Caco-2 (cell line): Measurements from ENCODE around the gene LATS2. TPM values are rescaled to one million over a fixed set of nuclear protein-coding genes. Genes with fewer than 3 reads are reported as not detected.

Source experiments
- Bru-seq: library from RNA; stranded (reverse); fragments of 400-500 nt; gene quantifications from one replicate; lab custom pipeline; 2021; lab: Mats Ljungman, UMichigan
- BruChase-seq, 2 experiments: library from RNA; stranded (reverse); fragments of 400-500 nt; gene quantifications; one replicate each; lab custom pipeline; 2021; lab: Mats Ljungman, UMichigan
- BruUV-seq: library from RNA; stranded (reverse); fragments of 400-500 nt; replicated peaks from 2 replicates; lab custom pipeline; 2021; lab: Mats Ljungman, UMichigan
- CTCF ChIA-PET: fragments of 300-600 bp; sonication (Branson Sonifier 250); formaldehyde crosslinking; loops from one replicate; lab custom pipeline; 2022; ENCODE audit warnings: antibody characterized with exemption; lab: Charles Lee
- POLR2A ChIA-PET: fragments of 300-600 bp; sonication (Branson Sonifier 250); formaldehyde crosslinking; loops from one replicate; lab custom pipeline; 2022; ENCODE audit warnings: antibody characterized with exemption; lab: Charles Lee
- DNase-seq, 2 experiments: peaks; one replicate each; pipeline versions ENCODE4 v3.0.0 to v3.0.0-alpha.2; 2020 to 2022
- H3K27me3 ChIP-seq: replicated peaks from 2 replicates; pipeline ENCODE4 v1.6.0; 2011; ENCODE audit warnings: low read length; ENCODE audit not compliant: control insufficient read depth, insufficient read depth
- H3K36me3 ChIP-seq: 2 replicates; pipeline ENCODE4 v1.5.1; 2011; ENCODE audit warnings: low read length; ENCODE audit not compliant: control insufficient read depth, insufficient read depth
- H3K4me1 ChIP-seq: fragments of 250-450 bp; sonication (Bioruptor Pico); 2 replicates; pipeline ENCODE4 v1.5.1; 2020; ENCODE audit warnings: mild to moderate bottlenecking
- H3K4me3 ChIP-seq: 2 replicates; pipeline ENCODE4 v1.5.1; 2011; ENCODE audit warnings: low read depth, mild to moderate bottlenecking, control low read depth, low read length
- H3K9me3 ChIP-seq: fragments of 250-450 bp; sonication (Bioruptor Pico); 2 replicates; pipeline ENCODE4 v1.5.1; 2020; ENCODE audit warnings: mild to moderate bottlenecking, moderate library complexity
- H3K27ac Mint-ChIP-seq: one replicate; pipeline ENCODE4 v1.8.0; 2022; ENCODE audit warnings: mixed read lengths; ENCODE audit not compliant: unreplicated experiment
- H3K27me3 Mint-ChIP-seq: one replicate; pipeline ENCODE4 v1.8.0; 2022; ENCODE audit warnings: mixed read lengths; ENCODE audit not compliant: insufficient read depth, unreplicated experiment
- H3K36me3 Mint-ChIP-seq: one replicate; pipeline ENCODE4 v1.8.0; 2022; ENCODE audit warnings: mild to moderate bottlenecking, mixed read lengths; ENCODE audit not compliant: insufficient read depth, unreplicated experiment
- H3K4me1 Mint-ChIP-seq: one replicate; pipeline ENCODE4 v1.8.0; 2022; ENCODE audit warnings: low read depth, mixed read lengths; ENCODE audit not compliant: unreplicated experiment
- H3K4me3 Mint-ChIP-seq: one replicate; pipeline ENCODE4 v1.8.0; 2022; ENCODE audit warnings: mild to moderate bottlenecking, moderate library complexity, mixed read lengths; ENCODE audit not compliant: unreplicated experiment
- H3K9me3 Mint-ChIP-seq: one replicate; pipeline ENCODE4 v1.8.0; 2022; ENCODE audit warnings: mixed read lengths; ENCODE audit not compliant: unreplicated experiment
- intact Hi-C: fragments of 100-400 bp; cut with micrococcal nuclease; formaldehyde crosslinking; loops from one replicate; pipeline ENCODE4 v1.10.0; 2022; ENCODE audit not compliant: unreplicated experiment
- long read RNA-seq: library from polyadenylated mRNA; stranded (forward); transcript quantifications from one replicate; pipeline ENCODE4 v2.0.0, GENCODE V29; 2022
- total RNA-seq: library from RNA; stranded (reverse); gene quantifications from 2 replicates; pipeline ENCODE4 v1.2.3, GENCODE V29; 2022
- TF ChIP-seq, protein P1 (sequence below), 2 experiments: fragments of 200-600 bp in 1 of 2; IDR thresholded peaks; 1 replicate in 1 of 2; 2 replicates in 1 of 2; pipeline versions ENCODE4 v1.5.1 to v1.8.0; 2011 to 2022; ENCODE audit warnings: antibody characterized with exemption in 1 of 2, control low read depth in 1 of 2, inconsistent platforms in 1 of 2, low read depth in 1 of 2, low read length in 1 of 2, mild to moderate bottlenecking in 1 of 2, moderate library complexity in 1 of 2; ENCODE audit not compliant: insufficient read depth in 1 of 2, severe bottlenecking in 1 of 2, unreplicated experiment in 1 of 2

Gene LATS2
- total RNA-seq (41.9 and 45.6 TPM in 2 replicates), Bru-seq, nascent RNA (percentile 95 among the genes with signal in this experiment), BruChase-seq, experiment 1, labeled RNA remaining after a 2-hour chase (percentile 91 among the genes with signal in this experiment), BruChase-seq, experiment 2, labeled RNA remaining after a 6-hour chase (percentile 87 among the genes with signal in this experiment)
- long read RNA-seq, full-length matches to known transcripts = 3 of 36 reads
- long read RNA-seq, partial matches to known transcripts = 10 of 36 reads
- long read RNA-seq, other reads (novel, unspliced or antisense) = 23 of 36 reads

GRCh38 chr13:21061029-21061763 is at the start of gene LATS2:
Gene LATS2 (minus strand): TSS chr13:21061586. CDS start chr13:21046026, 15,560 bp downstream.
- TF ChIP-seq, protein P1, sequence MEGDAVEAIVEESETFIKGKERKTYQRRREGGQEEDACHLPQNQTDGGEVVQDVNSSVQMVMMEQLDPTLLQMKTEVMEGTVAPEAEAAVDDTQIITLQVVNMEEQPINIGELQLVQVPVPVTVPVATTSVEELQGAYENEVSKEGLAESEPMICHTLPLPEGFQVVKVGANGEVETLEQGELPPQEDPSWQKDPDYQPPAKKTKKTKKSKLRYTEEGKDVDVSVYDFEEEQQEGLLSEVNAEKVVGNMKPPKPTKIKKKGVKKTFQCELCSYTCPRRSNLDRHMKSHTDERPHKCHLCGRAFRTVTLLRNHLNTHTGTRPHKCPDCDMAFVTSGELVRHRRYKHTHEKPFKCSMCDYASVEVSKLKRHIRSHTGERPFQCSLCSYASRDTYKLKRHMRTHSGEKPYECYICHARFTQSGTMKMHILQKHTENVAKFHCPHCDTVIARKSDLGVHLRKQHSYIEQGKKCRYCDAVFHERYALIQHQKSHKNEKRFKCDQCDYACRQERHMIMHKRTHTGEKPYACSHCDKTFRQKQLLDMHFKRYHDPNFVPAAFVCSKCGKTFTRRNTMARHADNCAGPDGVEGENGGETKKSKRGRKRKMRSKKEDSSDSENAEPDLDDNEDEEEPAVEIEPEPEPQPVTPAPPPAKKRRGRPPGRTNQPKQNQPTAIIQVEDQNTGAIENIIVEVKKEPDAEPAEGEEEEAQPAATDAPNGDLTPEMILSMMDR (IDR thresholded peaks at IDR 0.05; ENCODE audit: insufficient read depth in 1 of 2, low read depth in 1 of 2, low read length in 1 of 2, severe bottlenecking in 1 of 2, unreplicated experiment in 1 of 2) = peak in 1 of 2 experiments; percentile 36
- no TSS peak for BruUV-seq
- H3K27ac Mint-ChIP-seq = peak within 1 kb of the TSS; percentile 91
- Histone ChIP-seq H3K4me1 (peaks cover 23% of the 10 kb centered on the region), H3K4me3 (peak within 1 kb of the TSS; percentile 99), H3K36me3 (no peaks in the 10 kb centered on the region; the same call in 1 of the 2 replicates), H3K9me3 (no peaks in the 10 kb centered on the region), H3K27me3 (no peaks in the 10 kb centered on the region)
- H3K4me3 Mint-ChIP-seq = peak within 1 kb of the TSS; percentile 79
- intact Hi-C loops = loop anchor here (1.0 kb wide), 2 partner anchors 10 to 118 kb away; no protein-coding TSS in a partner anchor
- H3K9me3 Mint-ChIP-seq = no peaks in the 10 kb centered on the region
- peak; percentile 98 to 99 for DNase-seq
- H3K4me1 Mint-ChIP-seq = peaks cover 24% of the 10 kb centered on the region
- H3K27me3 Mint-ChIP-seq = no peaks in the 10 kb centered on the region
- CTCF ChIA-PET = no interaction called here
- POLR2A ChIA-PET = interaction anchor here (0.5 to 2.5 kb wide), 10 partner anchors 8 to 688 kb away, joined by 3 to 27 read pairs (median 4); partner anchors contain the start of genes MRPL57 and SKA3
- H3K36me3 Mint-ChIP-seq = peaks cover 47% of the 10 kb centered on the region

GRCh38 chr13:21109168-21109567 is 47.8 kb upstream of the LATS2 start:
- ChIA-PET CTCF (no interaction called here), POLR2A (no interaction called here)
- no peaks in the 10 kb centered on the region for H3K9me3 ChIP-seq
- no TSS peak for BruUV-seq
- no peaks in the 10 kb centered on the region for H3K4me1 Mint-ChIP-seq
- H3K36me3 ChIP-seq = no peaks in the 10 kb centered on the region
- intact Hi-C loops = no loop called here
- H3K4me3 Mint-ChIP-seq = no peak overlapping the region
- H3K36me3 Mint-ChIP-seq = no peaks in the 10 kb centered on the region
- TF ChIP-seq, protein P1 (IDR thresholded peaks at IDR 0.05; ENCODE audit: insufficient read depth in 1 of 2, low read depth in 1 of 2, low read length in 1 of 2, severe bottlenecking in 1 of 2, unreplicated experiment in 1 of 2) = no peak
- DNase-seq = no peak
- no peaks in the 10 kb centered on the region for H3K27me3 Mint-ChIP-seq
- no peaks in the 10 kb centered on the region for H3K4me1 ChIP-seq
- H3K27ac Mint-ChIP-seq = no peak overlapping the region
- no peaks in the 10 kb centered on the region for H3K27me3 ChIP-seq
- H3K9me3 Mint-ChIP-seq = no peaks in the 10 kb centered on the region
- no peak overlapping the region for H3K4me3 ChIP-seq

DNA sequence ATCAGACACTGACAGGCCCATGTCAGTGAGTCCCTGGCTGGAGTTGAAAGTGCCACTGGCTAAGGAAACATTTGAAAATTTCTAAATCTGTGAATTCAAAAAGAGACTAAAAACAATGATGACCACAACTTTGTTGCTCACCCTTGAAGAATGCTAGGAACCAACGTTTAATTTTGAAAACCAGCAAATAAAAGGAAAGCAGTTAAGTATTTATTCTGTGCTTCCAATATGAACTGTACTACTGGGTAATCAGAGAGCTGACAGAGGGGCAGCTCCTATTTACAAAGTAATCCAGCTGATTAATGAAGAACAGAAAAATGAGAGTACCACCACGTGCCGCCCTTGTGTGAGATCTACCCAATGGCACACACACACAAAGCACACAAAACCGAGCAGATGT is 44.7 kb upstream of the LATS2 start:
- BruUV-seq = no TSS peak
- no peaks in the 10 kb centered on the region for H3K27me3 ChIP-seq
- Mint-ChIP-seq H3K36me3 (no peaks in the 10 kb centered on the region), H3K4me1 (no peaks in the 10 kb centered on the region), H3K27me3 (no peaks in the 10 kb centered on the region), H3K9me3 (no peaks in the 10 kb centered on the region), H3K4me3 (no peak overlapping the region), H3K27ac (no peak overlapping the region)
- no peak for DNase-seq
- intact Hi-C loops = no loop called here
- H3K4me1 ChIP-seq = no peaks in the 10 kb centered on the region
- H3K36me3 ChIP-seq = no peaks in the 10 kb centered on the region
- POLR2A ChIA-PET = no interaction called here
- 0 out of 2 replicates have a peak, but pooled peaks cover 4% of the 10 kb centered on the region for H3K9me3 ChIP-seq
- H3K4me3 ChIP-seq = no peak overlapping the region
- TF ChIP-seq, protein P1 (IDR thresholded peaks at IDR 0.05; ENCODE audit: insufficient read depth in 1 of 2, low read depth in 1 of 2, low read length in 1 of 2, severe bottlenecking in 1 of 2, unreplicated experiment in 1 of 2) = no peak
- CTCF ChIA-PET = no interaction called here
